Neural cell (in vitro differentiated cells): ENCODE results near the gene MINDY3. TPM values are rescaled to one million over a fixed set of nuclear protein-coding genes. Genes with fewer than 3 reads are reported as not detected.

ENCODE experiments used
- H2AFZ ChIP-seq: fragments of 200-600, 300-800 bp; sonication (generic), shearing (Covaris generic); 2 replicates; pipeline ENCODE4 v1.6.0; 2014; ENCODE audit warnings: low read depth, mild to moderate bottlenecking, antibody characterized with exemption, low read length, moderate library complexity
- H3F3A ChIP-seq: fragments of 200-600 bp; shearing (Covaris generic); 2 replicates; pipeline ENCODE4 v1.6.1; 2016; ENCODE audit warnings: mild to moderate bottlenecking, moderate library complexity, mixed read lengths, antibody characterized with exemption, low read length; ENCODE audit not compliant: insufficient read depth, poor library complexity, severe bottlenecking
- H3K27ac ChIP-seq: fragments of 200-600, 300-800 bp; sonication (generic), shearing (Covaris generic); 2 replicates; pipeline ENCODE4 v1.5.1; 2014; ENCODE audit warnings: mild to moderate bottlenecking, low read length, moderate library complexity
- H3K27me3 ChIP-seq: fragments of 300-800, 200-600 bp; sonication (generic), shearing (Covaris generic); 2 replicates; pipeline ENCODE4 v1.6.0; 2014; ENCODE audit warnings: mild to moderate bottlenecking, low read depth, low read length, moderate library complexity; ENCODE audit not compliant: insufficient read depth
- H3K36me3 ChIP-seq: fragments of 300-800, 200-600 bp; sonication (generic), shearing (Covaris generic); 2 replicates; pipeline ENCODE4 v1.5.1; 2014; ENCODE audit warnings: mild to moderate bottlenecking, antibody characterized with exemption, low read length, moderate library complexity; ENCODE audit not compliant: insufficient read depth
- H3K4me2 ChIP-seq: fragments of 300-800, 200-600 bp; sonication (generic), shearing (Covaris generic); 2 replicates; pipeline ENCODE4 v1.6.0; 2014; ENCODE audit warnings: mild to moderate bottlenecking, low read length
- H3K4me3 ChIP-seq: fragments of 300-800, 200-600 bp; sonication (generic), shearing (Covaris generic); 2 replicates; pipeline ENCODE4 v1.5.1; 2014; ENCODE audit warnings: mild to moderate bottlenecking, low read length, moderate library complexity
- H3K79me2 ChIP-seq: fragments of 200-600 bp; shearing (Covaris generic); replicated peaks from 2 replicates; pipeline ENCODE4 v1.6.0; 2014; ENCODE audit warnings: mild to moderate bottlenecking, low read length, moderate library complexity; ENCODE audit not compliant: insufficient read depth
- H3K9ac ChIP-seq: fragments of 300-800, 200-600 bp; sonication (generic), shearing (Covaris generic); 2 replicates; pipeline ENCODE4 v1.6.1; 2016; ENCODE audit warnings: mild to moderate bottlenecking, low read length, mixed read lengths
- H3K9me2 ChIP-seq: fragments of 200-600 bp; shearing (Covaris generic); 2 replicates; pipeline ENCODE4 v1.6.1; 2016; ENCODE audit warnings: mild to moderate bottlenecking, low read length, mixed read lengths; ENCODE audit not compliant: insufficient read depth
- H3K9me3 ChIP-seq: fragments of 200-600, 300-800 bp; sonication (generic), shearing (Covaris generic); 2 replicates; pipeline ENCODE4 v1.6.1; 2016; ENCODE audit warnings: mild to moderate bottlenecking, mixed run types, low read length, moderate library complexity, mixed read lengths
- H4K20me1 ChIP-seq: fragments of 200-600 bp; shearing (Covaris generic); 2 replicates; pipeline ENCODE4 v1.6.1; 2016; ENCODE audit warnings: mild to moderate bottlenecking, mixed run types; ENCODE audit not compliant: insufficient read depth
- CTCF ChIP-seq: fragments of 450-650 bp; IDR thresholded peaks from 2 replicates; pipeline ENCODE4 v1.5.1; 2014; ENCODE audit warnings: antibody characterized with exemption, mild to moderate bottlenecking, moderate library complexity; ENCODE audit not compliant: poor library complexity, severe bottlenecking
- EP300 ChIP-seq: fragments of 450-650 bp; conservative IDR thresholded peaks from 2 replicates; pipeline ENCODE4 v1.6.1; 2014; ENCODE audit warnings: antibody characterized with exemption, mild to moderate bottlenecking, moderate library complexity; ENCODE audit not compliant: poor library complexity, severe bottlenecking
- EZH2 ChIP-seq: fragments of 200-600, 300-800 bp; shearing (Covaris generic), sonication (generic); IDR thresholded peaks from 2 replicates; pipeline ENCODE4 v1.6.1; 2014; ENCODE audit warnings: antibody characterized with exemption, low read length, borderline replicate concordance, mild to moderate bottlenecking; ENCODE audit not compliant: insufficient read depth, poor library complexity, severe bottlenecking
- MXI1 ChIP-seq: fragments of 450-650 bp; conservative IDR thresholded peaks from 2 replicates; pipeline ENCODE4 v1.6.1; 2014; ENCODE audit warnings: antibody characterized with exemption, mild to moderate bottlenecking; ENCODE audit not compliant: poor library complexity, severe bottlenecking
- POLR2AphosphoS5 ChIP-seq: IDR thresholded peaks from 2 replicates; pipeline ENCODE4 v1.6.1; 2012
- RAD21 ChIP-seq: fragments of 450-650 bp; conservative IDR thresholded peaks from 2 replicates; pipeline ENCODE4 v1.6.1; 2014; ENCODE audit warnings: antibody characterized with exemption, mild to moderate bottlenecking, moderate library complexity
- SMC3 ChIP-seq: fragments of 450-650 bp; conservative IDR thresholded peaks from 2 replicates; pipeline ENCODE4 v1.6.1; 2014; ENCODE audit warnings: antibody characterized with exemption, mild to moderate bottlenecking, moderate library complexity; ENCODE audit not compliant: poor library complexity
- TAF1 ChIP-seq: IDR thresholded peaks from 2 replicates; pipeline ENCODE4 v1.6.1; 2012; ENCODE audit warnings: low read depth
- polyA plus RNA-seq: library from polyadenylated mRNA; depleted of rRNA; stranded (reverse); fragments of >200 nt; gene quantifications from 2 replicates; pipeline ENCODE4 v1.2.3, GENCODE V29; 2014
- TF ChIP-seq, protein P1 (sequence below): IDR thresholded peaks from 2 replicates; pipeline ENCODE4 v1.6.1; 2012; ENCODE audit warnings: borderline replicate concordance

Gene MINDY3
- polyA plus RNA-seq, 1 donor from 2014 or later = 56.5 TPM

DNA sequence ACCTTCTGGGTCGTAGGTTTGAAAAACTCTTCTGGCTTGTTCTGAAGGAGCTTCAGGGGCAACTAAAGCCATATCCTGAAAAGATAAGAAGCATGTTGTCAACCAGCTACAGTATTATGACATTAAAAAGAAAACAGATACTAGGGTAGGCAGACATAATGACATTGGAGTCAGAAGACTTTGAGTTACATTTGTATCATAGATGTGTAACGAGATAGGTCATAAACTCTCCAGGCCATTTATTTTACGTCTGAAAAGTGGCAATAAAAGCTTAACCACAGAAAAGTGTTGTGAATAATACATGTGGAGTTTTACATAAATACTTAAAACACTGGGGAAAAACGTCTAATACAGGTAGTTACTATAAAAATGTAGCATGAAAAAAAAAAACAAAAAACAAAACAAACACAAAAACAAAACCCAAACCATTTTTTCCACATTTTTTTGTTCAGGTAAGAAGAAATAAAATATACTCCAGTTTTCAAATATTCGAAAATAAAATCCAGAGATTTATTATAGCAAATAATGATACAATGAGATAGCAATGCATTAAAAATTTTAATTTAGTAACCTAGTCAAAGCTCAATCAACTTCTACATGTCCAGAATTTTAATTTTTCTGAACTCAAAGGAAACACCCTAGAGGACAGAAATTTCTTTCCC, 64.1 kb downstream of the MINDY3 start:
- Histone ChIP-seq H3K4me3 (no peak overlapping the region), H4K20me1 (no peaks in the 10 kb centered on the region), H3K4me2 (no peak overlapping the region), H3K9me2 (no peaks in the 10 kb centered on the region), H3K9ac (no peak overlapping the region), H3K27me3 (no peaks in the 10 kb centered on the region), H3K9me3 (peaks cover 3% of the 10 kb centered on the region), H3K27ac (no peak overlapping the region), H3K36me3 (no peaks in the 10 kb centered on the region), H3K79me2 (no peaks in the 10 kb centered on the region), H3F3A (no peaks in the 10 kb centered on the region), H2AFZ (no peak overlapping the region)
- TF ChIP-seq RAD21 (no peak), EZH2 (no peak), POLR2AphosphoS5 (no peak)

DNA sequence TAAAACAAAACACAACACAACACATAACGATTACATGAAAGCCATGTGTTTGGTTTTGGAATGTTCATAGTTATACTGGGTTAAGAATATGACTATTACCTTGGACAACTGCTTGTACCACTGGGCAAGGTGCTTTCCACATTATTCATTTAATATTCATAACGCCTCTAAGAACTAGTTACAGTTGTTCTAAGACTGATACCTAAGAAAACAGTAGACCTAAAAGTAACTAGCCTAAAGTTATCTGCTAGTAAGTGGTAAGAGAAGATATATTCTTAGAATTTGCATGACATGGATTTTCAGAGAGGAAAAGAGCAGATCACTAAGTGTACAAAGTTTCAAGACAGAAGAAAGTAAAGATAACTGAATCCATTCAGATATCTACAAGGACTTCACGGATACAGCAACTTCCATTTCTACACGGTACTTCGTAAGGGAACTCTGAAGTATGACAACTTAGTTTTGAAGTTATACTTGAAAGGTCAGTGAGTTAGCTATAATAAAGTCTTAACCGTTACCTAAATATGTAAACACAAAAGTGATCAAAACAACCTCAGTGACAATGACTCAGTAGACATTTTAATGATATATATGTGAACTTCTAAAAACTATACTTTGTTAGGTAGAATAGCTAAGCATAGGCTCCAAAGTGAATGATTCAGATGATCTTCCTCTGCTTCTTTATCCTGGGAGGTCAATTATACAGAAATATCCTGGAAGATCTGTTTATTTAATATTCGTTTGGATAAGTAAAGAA, 65.1 kb downstream of the MINDY3 start:
- Histone ChIP-seq H3K4me3 (no peak overlapping the region), H3K27ac (no peak overlapping the region), H3K9ac (no peak overlapping the region), H3F3A (no peaks in the 10 kb centered on the region), H3K27me3 (no peaks in the 10 kb centered on the region), H2AFZ (no peak overlapping the region), H3K79me2 (no peaks in the 10 kb centered on the region), H3K4me2 (no peak overlapping the region), H3K36me3 (no peaks in the 10 kb centered on the region), H4K20me1 (no peaks in the 10 kb centered on the region), H3K9me3 (no peaks in the 10 kb centered on the region), H3K9me2 (no peaks in the 10 kb centered on the region)
- TF ChIP-seq EP300 = no peak
- TF ChIP-seq CTCF = no peak
- TF ChIP-seq POLR2AphosphoS5 = no peak
- no peak for TF ChIP-seq SMC3
- no peak for TF ChIP-seq EZH2
- no peak for TF ChIP-seq MXI1
- TF ChIP-seq TAF1 = no peak
- TF ChIP-seq RAD21 = no peak
- TF ChIP-seq, protein P1, sequence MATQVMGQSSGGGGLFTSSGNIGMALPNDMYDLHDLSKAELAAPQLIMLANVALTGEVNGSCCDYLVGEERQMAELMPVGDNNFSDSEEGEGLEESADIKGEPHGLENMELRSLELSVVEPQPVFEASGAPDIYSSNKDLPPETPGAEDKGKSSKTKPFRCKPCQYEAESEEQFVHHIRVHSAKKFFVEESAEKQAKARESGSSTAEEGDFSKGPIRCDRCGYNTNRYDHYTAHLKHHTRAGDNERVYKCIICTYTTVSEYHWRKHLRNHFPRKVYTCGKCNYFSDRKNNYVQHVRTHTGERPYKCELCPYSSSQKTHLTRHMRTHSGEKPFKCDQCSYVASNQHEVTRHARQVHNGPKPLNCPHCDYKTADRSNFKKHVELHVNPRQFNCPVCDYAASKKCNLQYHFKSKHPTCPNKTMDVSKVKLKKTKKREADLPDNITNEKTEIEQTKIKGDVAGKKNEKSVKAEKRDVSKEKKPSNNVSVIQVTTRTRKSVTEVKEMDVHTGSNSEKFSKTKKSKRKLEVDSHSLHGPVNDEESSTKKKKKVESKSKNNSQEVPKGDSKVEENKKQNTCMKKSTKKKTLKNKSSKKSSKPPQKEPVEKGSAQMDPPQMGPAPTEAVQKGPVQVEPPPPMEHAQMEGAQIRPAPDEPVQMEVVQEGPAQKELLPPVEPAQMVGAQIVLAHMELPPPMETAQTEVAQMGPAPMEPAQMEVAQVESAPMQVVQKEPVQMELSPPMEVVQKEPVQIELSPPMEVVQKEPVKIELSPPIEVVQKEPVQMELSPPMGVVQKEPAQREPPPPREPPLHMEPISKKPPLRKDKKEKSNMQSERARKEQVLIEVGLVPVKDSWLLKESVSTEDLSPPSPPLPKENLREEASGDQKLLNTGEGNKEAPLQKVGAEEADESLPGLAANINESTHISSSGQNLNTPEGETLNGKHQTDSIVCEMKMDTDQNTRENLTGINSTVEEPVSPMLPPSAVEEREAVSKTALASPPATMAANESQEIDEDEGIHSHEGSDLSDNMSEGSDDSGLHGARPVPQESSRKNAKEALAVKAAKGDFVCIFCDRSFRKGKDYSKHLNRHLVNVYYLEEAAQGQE = no peak
